Testis (tissue), 2 donors: ENCODE data around the gene ABCC8.

Experiments used
- POLR2A ChIP-seq: fragments of 450-650 bp; IDR thresholded peaks from one replicate; pipeline ENCODE4 v1.6.1; 2017; ENCODE audit warnings: antibody characterized with exemption, mild to moderate bottlenecking, moderate library complexity
- TF ChIP-seq, protein P1 (sequence below), 3 experiments: fragments of 450-650 bp in 2 of 3; fragments of 200-600 bp in 1 of 3; sonication (generic) in 1 of 3; IDR thresholded peaks; one replicate each; pipeline ENCODE4 v1.5.1; 2016 to 2019; ENCODE audit warnings: antibody characterized with exemption in 3 of 3, mild to moderate bottlenecking in 2 of 3, moderate library complexity in 1 of 3

DNA sequence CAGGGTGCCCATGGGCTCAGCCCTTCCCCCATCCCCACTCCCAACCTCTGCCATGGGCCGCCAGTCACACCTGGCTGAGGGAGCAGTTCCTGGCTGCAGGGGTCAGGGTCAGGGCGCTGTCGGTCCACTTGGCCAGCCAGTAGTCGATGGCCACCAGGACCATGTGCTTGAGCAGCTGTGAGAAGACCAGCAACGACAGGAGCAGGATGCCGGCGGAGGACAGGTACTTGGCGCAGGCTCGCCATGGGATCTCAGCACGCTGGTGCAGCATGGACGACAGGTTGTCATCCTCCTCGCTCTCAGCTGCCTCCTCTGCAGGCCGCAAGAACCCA is 69.9 kb downstream of the ABCC8 start:
- TF ChIP-seq, protein P1, sequence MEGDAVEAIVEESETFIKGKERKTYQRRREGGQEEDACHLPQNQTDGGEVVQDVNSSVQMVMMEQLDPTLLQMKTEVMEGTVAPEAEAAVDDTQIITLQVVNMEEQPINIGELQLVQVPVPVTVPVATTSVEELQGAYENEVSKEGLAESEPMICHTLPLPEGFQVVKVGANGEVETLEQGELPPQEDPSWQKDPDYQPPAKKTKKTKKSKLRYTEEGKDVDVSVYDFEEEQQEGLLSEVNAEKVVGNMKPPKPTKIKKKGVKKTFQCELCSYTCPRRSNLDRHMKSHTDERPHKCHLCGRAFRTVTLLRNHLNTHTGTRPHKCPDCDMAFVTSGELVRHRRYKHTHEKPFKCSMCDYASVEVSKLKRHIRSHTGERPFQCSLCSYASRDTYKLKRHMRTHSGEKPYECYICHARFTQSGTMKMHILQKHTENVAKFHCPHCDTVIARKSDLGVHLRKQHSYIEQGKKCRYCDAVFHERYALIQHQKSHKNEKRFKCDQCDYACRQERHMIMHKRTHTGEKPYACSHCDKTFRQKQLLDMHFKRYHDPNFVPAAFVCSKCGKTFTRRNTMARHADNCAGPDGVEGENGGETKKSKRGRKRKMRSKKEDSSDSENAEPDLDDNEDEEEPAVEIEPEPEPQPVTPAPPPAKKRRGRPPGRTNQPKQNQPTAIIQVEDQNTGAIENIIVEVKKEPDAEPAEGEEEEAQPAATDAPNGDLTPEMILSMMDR (IDR thresholded peaks at IDR 0.05) = no peak
- TF ChIP-seq POLR2A = no peak
